ENCODE results near the gene DEDD2. TPM values are rescaled to one million over a fixed set of nuclear protein-coding genes. Genes with fewer than 3 reads are reported as not detected.

The DEDD2 gene
- total RNA-seq, 1 donor from 2014 or later, result 21.3 TPM

GRCh38 chr19:42149447-42150202 lies 67.9 kb downstream of the DEDD2 start:
- DNase-seq (ENCODE audit: low spot score in 2 of 2, unreplicated experiment in 2 of 2), result no peak
- TF ChIP-seq CTCF (IDR thresholded peaks at IDR 0.05; ENCODE audit: unreplicated experiment), result no peak
- no peaks in the 10 kb centered on the region for H3K4me1 Mint-ChIP-seq
- H3K36me3 Mint-ChIP-seq, result no peaks in the 10 kb centered on the region
- no peaks in the 10 kb centered on the region for H3K9me3 Mint-ChIP-seq
- no peak overlapping the region for H3K27ac Mint-ChIP-seq
- H3K27me3 Mint-ChIP-seq (ENCODE audit: low read depth), result peaks cover 71% of the 10 kb centered on the region
- no peak overlapping the region for H3K4me3 Mint-ChIP-seq

Other genes with a start within 250 kb of the DEDD2 start
- gene ATP1A3, start 223.4 kb downstream of the DEDD2 start, total RNA-seq, result 0.45 TPM in 1 of 3 replicates, not detected in the others
- gene GRIK5, start 147.5 kb downstream of the DEDD2 start, total RNA-seq, result 38.3 to 39.9 TPM (median 39.2 TPM) in 3 replicates
- 20.8 to 21.9 TPM (median 21.3 TPM) in 3 replicates for gene ZNF574, start 141.5 kb downstream of the DEDD2 start, total RNA-seq
- gene POU2F2, start 85.2 kb downstream of the DEDD2 start, total RNA-seq, result 0.65 to 0.93 TPM (median 0.66 TPM) in 3 replicates
- gene ZNF526, start 2.6 kb upstream of the DEDD2 start, total RNA-seq, result 12.3 to 13.4 TPM (median 13.3 TPM) in 3 replicates
- 42.9 to 45.5 TPM (median 44.6 TPM) in 3 replicates for gene GSK3A, start 24.9 kb upstream of the DEDD2 start, total RNA-seq
- gene ERF, start 37.5 kb upstream of the DEDD2 start, total RNA-seq, result 90.4 to 106 TPM (median 92.1 TPM) in 3 replicates
- gene CIC, start 51.6 kb upstream of the DEDD2 start, total RNA-seq, result 84.0 to 90.9 TPM (median 90.8 TPM) in 3 replicates
- 1.3 to 2.0 TPM (median 1.7 TPM) in 3 replicates for gene PRR19, start 84.5 kb upstream of the DEDD2 start, total RNA-seq
- gene PAFAH1B3, start 84.9 kb upstream of the DEDD2 start, total RNA-seq, result 81.2 to 91.0 TPM (median 88.5 TPM) in 3 replicates
- gene TMEM145, start 95.6 kb upstream of the DEDD2 start, total RNA-seq, result 0.25 to 0.92 TPM (median 0.42 TPM) in 3 replicates
- 54.7 to 58.9 TPM (median 57.1 TPM) in 3 replicates for gene MEGF8, start 108.0 kb upstream of the DEDD2 start, total RNA-seq
- gene CNFN, start 172.6 kb upstream of the DEDD2 start, total RNA-seq, result 1.5 to 2.1 TPM (median 1.9 TPM) in 3 replicates
- 8.6 to 10.8 TPM (median 8.8 TPM) in 3 replicates for gene LIPE, start 209.7 kb upstream of the DEDD2 start, total RNA-seq
- not detected in 3 replicates for gene CXCL17, start 225.3 kb upstream of the DEDD2 start, total RNA-seq

All from mesothelial cell of epicardium (in vitro differentiated cells).